ENCODE data around the gene POMZP3.
"Not testable (repeated sequence)": the region's sequence is repeated elsewhere in the genome, so short reads cannot be mapped to it uniquely, and the experiment has no call there.

DNA sequence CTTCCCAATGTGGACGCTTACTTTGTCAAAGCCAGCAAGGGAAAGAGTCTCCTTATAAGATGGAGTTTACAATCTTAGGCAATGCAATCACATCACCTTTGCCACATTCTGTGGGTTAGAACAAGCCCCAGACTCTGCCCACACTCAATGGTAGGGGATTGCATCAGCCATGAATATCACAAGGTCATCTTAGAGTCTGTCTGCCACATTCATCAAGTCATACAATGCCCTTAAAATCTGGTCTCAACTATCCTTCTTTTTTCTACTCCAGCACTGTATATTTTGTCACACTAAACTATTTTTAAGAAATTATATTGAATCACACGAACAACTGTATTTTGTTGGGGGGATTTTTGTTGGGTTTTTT lies 27.0 kb downstream of the POMZP3 start:
- TF ChIP-seq FOS (IDR thresholded peaks at IDR 0.05; ENCODE audit: borderline replicate concordance, insufficient read depth, low read length); MYC (IDR thresholded peaks at IDR 0.05; ENCODE audit: low read depth, low read length); POLR2A (IDR thresholded peaks at IDR 0.05; ENCODE audit: low read depth, low read length); CTCF (IDR thresholded peaks at IDR 0.05; ENCODE audit: extremely low read depth in 1 of 2, insufficient read depth in 1 of 2, low read depth in 1 of 2, low read length in 2 of 2); EZH2 (IDR thresholded peaks at IDR 0.05; ENCODE audit: borderline replicate concordance, low read depth, low read length, severe bottlenecking); POLR2AphosphoS5 (IDR thresholded peaks at IDR 0.05; ENCODE audit: insufficient read depth, low read depth, low read length); MAX (IDR thresholded peaks at IDR 0.05; ENCODE audit: insufficient read depth, insufficient read length); JUN (IDR thresholded peaks at IDR 0.05; ENCODE audit: borderline replicate concordance, insufficient read depth, insufficient read length, low read depth): not testable (repeated sequence)
